Kasumi-1 (cell line): ENCODE measurements around the gene ANKRD53.
A peak's percentile ranks its signal among the peaks of the same experiment; 100 is the strongest.

Experiments
- DNase-seq, 2 experiments: peaks; one replicate each; lab custom pipeline; 2025; lab: John Stamatoyannopoulos, UW

ANKRD53 gene

DNA sequence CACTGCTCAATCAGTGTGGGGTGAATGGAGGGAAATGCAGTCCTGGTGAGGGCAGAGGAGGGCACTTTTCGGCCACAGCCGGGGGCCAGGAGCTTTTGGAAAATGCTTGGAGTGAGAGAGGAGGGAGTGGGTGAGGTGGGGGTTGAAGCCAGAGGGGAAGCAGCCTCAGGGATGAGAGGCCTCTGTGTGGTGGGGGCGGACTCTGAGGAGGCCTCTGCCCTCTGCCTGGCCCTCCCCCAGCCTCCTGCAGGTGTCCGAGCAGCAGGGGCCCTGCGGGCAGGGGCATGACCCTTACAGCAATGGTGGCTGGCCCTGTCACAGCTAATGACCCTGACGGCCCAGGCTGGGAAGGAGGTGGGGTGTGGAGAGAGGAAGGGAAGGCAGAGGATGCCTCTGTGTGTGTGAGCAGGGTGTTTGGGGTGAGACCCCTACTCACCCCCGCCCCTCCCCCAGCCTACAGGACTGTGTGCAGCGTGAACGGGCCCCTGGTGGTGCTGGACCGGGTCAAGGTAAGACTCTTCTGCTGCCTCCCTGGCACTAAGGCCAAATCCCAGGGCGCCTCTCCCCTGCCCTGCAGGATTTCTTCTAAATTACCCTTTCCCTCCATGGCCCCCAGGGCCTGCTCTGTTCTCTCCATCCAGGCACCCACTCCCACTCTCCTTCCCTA is 35.1 kb upstream of the ANKRD53 start:
- no peak for DNase-seq

- no peak for DNase-seq
These were observed 34.2 kb upstream of the ANKRD53 start for GRCh38 chr2:70944111-70944690.

GRCh38 chr2:70946832-70947442 is 31.5 kb upstream of the ANKRD53 start:
- DNase-seq = peak; percentile 71 to 86

- no peak for DNase-seq
These were observed 30.8 kb upstream of the ANKRD53 start for GRCh38 chr2:70947556-70948184.

GRCh38 chr2:70948337-70949003 is 30.0 kb upstream of the ANKRD53 start:
- DNase-seq = peak; percentile 67 to 72

GRCh38 chr2:70949086-70949485 is 29.3 kb upstream of the ANKRD53 start:
- DNase-seq = no peak

DNA sequence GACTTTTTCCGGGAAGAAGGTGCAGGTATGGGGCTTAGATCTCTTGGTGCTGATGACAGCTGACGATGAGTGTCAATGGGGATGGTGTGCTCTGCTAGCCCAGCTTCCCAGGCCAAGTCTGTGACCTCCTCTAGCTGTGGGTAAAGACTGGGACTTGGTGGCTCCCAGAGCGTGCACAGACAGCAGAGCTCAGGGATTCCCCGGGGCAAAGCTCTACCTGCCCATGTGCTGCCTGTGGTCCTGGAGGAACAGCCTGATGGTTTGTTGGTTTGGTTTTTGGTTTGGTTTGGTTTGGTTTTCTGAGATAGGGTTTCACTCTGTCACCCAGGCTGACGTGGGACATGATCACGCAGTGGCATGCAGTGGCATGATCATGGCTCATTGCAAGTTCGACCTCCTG is 23.5 kb upstream of the ANKRD53 start:
- no peak for DNase-seq

DNA sequence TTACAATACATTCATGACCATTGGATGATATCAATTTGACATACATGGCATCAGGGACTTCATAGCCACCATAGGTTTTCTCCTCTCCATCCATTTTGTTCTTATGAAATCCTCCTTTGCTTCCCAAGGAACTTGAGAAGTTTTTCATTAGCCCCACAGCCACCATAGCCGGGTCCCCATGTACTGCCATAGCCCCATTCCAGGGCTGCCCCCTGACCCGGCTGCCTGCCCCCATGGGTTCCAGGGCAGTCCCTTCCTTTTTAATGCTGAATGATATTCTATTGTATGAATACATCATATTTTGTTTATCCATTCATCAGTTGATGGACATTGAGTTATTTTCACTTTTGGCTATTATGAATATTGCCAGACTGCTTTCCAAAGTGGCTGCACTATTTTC is 22.3 kb upstream of the ANKRD53 start:
- DNase-seq = no peak

GRCh38 chr2:70957798-70958197 is 20.6 kb upstream of the ANKRD53 start:
- no peak for DNase-seq

GRCh38 chr2:70958759-70959158 is 19.7 kb upstream of the ANKRD53 start:
- no peak for DNase-seq

DNA sequence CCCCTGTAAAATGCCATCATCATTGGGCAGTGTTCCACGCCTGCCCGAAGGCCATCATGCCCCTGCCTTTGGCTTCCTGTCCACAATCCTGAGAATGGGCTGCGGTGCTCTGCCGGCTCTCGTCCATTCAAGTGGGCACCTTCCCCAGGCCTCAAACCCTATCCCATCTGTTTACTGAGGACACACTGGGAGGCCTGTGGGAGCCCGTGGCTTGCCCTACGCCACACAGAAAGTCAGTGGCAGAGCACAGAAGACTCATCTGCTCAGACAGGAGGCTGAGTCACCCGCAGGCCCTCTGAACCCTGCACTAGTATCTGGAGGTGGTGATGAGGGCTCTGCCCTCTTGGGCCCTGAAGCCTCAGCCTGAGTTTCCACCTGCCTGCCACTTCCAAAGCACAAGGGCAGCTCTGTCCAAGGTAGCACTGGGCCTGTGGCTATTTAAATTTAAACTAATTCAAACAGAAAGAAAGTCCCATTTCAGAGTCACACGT is 19.1 kb upstream of the ANKRD53 start:
- no peak for DNase-seq

DNA sequence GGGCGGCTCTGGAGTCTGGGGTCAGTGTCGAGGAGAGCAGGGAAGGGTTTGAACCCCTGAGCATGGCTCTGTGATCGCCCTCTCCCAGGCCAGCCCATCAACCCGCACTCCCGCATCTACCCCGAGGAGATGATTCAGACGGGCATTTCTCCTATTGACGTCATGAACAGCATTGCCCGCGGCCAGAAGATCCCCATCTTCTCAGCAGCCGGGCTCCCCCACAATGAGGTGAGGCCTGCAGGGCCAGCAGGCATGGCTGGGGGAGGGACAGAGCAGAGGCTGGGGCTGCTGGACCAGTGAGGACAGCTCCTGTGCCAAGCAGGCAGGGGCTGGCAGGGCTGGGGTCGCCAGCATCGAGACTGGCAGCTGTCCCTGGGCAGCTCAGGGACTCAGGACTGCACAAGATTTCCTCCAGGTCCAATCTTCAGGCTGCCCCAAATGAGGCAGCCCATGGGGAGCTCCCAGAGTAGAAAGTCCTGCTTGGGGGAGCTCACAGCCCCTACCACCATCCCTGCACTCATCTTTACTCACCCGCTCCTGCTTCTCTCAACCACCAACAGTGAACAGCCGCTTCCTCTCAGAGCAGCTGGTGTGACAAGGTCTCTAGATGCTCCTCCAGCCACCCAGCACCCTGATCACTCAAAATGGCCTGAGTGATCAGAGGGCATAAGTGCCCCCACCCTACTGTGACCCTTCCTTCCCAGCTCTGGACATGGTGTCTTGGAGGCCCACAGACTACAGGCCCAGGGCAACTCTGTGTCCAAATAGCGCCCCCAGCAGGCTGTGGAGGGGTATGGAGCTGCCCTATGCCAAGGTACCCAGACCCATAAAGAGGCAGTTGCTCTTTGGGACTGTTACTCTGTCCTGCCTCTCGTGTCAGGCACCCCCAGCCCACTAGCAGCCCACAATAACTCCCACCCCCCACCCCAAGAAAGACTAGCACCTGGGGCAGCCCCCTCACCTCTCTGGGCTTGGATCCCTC is 18.3 kb upstream of the ANKRD53 start:
- no peak for DNase-seq

GRCh38 chr2:70960833-70961647 is 17.4 kb upstream of the ANKRD53 start:
- no peak for DNase-seq

- no peak for DNase-seq
These were observed 16.8 kb upstream of the ANKRD53 start for GRCh38 chr2:70961648-70961994.

- no peak for DNase-seq
These were observed 16.1 kb upstream of the ANKRD53 start for GRCh38 chr2:70962211-70962884.

- DNase-seq = no peak
These were observed 15.2 kb upstream of the ANKRD53 start for GRCh38 chr2:70962885-70963878.

DNA sequence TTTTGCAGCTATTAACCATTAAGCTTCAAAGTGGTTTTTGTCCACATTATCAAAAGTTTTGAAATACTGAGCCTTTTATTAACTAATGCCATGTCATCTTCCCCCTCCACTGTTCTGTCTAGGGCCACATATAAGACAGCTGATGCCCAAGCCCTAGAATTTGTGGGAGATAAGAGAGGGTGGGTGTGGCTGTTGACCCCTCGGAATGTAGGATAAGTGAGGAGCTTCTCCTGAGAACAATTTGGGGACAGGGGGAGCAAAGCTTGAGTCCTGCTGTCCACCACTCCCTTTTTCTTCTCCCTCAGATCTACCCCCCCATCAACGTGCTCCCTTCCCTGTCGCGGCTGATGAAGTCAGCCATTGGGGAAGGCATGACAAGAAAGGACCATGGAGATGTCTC is 14.3 kb upstream of the ANKRD53 start:
- DNase-seq = no peak

DNA sequence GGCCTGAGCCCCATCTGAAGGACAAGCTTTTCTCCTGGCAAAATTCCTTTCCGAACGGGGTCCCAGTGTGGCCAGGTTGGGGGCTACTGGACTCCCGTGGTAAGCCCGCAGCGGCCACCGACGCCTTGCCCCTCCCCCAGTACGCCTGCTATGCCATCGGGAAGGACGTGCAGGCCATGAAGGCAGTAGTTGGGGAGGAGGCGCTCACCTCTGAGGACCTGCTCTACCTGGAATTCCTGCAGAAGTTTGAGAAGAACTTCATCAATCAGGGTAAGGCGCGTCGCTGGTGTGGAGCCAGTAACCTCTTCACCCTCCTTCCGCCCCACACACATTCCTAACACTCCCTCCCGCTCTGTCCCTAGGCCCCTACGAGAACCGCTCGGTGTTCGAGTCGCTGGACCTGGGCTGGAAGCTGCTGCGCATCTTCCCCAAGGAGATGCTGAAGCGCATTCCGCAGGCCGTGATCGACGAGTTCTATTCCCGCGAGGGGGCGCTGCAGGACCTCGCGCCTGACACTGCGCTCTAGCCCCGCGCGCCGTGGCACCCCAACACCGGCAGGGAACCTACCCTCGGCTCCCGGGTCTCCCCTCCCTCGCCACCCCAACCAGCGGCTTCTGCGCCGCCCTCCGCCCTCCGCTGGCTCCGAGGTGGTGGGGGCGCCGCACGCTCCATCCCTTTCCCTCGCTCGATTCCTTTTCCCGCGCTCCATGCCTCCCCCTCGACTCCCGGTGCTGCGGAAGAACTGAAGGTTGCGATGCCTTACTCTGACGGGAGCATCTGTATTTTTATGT is 13.6 kb upstream of the ANKRD53 start:
- DNase-seq = peak in 1 of 2 experiments; percentile 9
